Esophagus squamous epithelium (tissue), 4 donors: ENCODE results near the gene DUSP16.

Experiments
- POLR2A ChIP-seq, 4 donors: fragments of 450-650 bp; IDR thresholded peaks; one replicate each; pipeline ENCODE4 v1.6.1; 2017; ENCODE audit warnings: antibody characterized with exemption in 4 of 4, mild to moderate bottlenecking in 4 of 4, moderate library complexity in 3 of 4
- TF ChIP-seq, protein P1 (sequence below), 6 experiments: fragments of 450-650 bp in 4 of 6; fragments of 200-600 bp in 2 of 6; sonication (generic) in 2 of 6; IDR thresholded peaks; one replicate each; pipeline ENCODE4 v1.5.1; 2016 to 2019; ENCODE audit warnings: antibody characterized with exemption in 6 of 6, mild to moderate bottlenecking in 4 of 6, moderate library complexity in 4 of 6

DNA sequence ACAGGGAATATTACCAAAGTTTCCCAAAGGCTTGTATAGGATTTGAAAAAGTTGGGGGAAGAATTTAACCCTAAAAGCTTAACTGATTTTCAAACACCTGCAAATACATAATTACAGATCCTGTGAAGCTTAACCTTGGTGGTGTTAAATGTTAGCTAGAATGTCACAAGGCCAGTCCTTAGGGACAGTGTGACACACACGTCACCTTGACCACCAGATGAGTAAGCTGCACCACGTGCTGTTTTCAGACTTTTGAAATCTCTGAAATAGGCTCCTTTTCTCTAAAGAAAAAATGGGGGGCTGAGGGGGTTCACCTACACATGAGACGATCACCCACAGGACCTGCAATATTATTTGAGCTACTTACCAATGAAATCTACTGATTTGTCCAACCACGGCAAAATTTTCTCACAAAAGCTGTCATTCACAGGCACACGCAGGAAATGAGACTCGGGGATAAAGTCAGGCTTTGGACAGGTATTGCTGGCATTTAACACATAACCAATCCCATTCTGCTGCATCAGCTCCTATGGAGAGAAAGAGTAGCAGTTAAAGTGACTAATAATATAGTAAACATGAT, 75.9 kb downstream of the DUSP16 start:
- TF ChIP-seq, protein P1, sequence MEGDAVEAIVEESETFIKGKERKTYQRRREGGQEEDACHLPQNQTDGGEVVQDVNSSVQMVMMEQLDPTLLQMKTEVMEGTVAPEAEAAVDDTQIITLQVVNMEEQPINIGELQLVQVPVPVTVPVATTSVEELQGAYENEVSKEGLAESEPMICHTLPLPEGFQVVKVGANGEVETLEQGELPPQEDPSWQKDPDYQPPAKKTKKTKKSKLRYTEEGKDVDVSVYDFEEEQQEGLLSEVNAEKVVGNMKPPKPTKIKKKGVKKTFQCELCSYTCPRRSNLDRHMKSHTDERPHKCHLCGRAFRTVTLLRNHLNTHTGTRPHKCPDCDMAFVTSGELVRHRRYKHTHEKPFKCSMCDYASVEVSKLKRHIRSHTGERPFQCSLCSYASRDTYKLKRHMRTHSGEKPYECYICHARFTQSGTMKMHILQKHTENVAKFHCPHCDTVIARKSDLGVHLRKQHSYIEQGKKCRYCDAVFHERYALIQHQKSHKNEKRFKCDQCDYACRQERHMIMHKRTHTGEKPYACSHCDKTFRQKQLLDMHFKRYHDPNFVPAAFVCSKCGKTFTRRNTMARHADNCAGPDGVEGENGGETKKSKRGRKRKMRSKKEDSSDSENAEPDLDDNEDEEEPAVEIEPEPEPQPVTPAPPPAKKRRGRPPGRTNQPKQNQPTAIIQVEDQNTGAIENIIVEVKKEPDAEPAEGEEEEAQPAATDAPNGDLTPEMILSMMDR (IDR thresholded peaks at IDR 0.05) = no peak
- TF ChIP-seq POLR2A (IDR thresholded peaks at IDR 0.05) = no peak
